K562 (cell line): ENCODE data around the gene CHST7. TPM values are rescaled to one million over a fixed set of nuclear protein-coding genes. Genes with fewer than 3 reads are reported as not detected.

ENCODE experiments used
- BACH1 ChIP-seq: fragments of 200-800 bp; sonication (Bioruptor generic); IDR thresholded peaks from 2 replicates; pipeline ENCODE4 v1.6.1; 2016; ENCODE audit warnings: missing genetic modification characterization, missing compliant biosample characterization
- CHAMP1 ChIP-seq: fragments of 450-650 bp; IDR thresholded peaks from 2 replicates; pipeline ENCODE4 v1.6.1; 2016; ENCODE audit warnings: mild to moderate bottlenecking
- CXXC5 ChIP-seq: fragments of 250-450 bp; sonication (Bioruptor Pico); IDR thresholded peaks from 2 replicates; pipeline ENCODE4 v1.8.0; 2022; ENCODE audit warnings: inconsistent platforms, mild to moderate bottlenecking, moderate library complexity
- E2F3 ChIP-seq: fragments of 250-450 bp; sonication (Bioruptor Pico); IDR thresholded peaks from 2 replicates; pipeline ENCODE4 v1.4.0; 2020; ENCODE audit warnings: mild to moderate bottlenecking
- FOXJ3 ChIP-seq: sonication (generic); formaldehyde crosslinking; IDR thresholded peaks from 2 replicates; pipeline ENCODE4 v1.4.0; 2020; ENCODE audit warnings: mild to moderate bottlenecking, missing genetic modification reagents
- GTF2B ChIP-seq: IDR thresholded peaks from 2 replicates; pipeline ENCODE4 v1.6.1; 2011; ENCODE audit not compliant: insufficient read length; ENCODE audit errors: extremely low read depth
- KAT8 ChIP-seq: fragments of 450-650 bp; IDR thresholded peaks from 2 replicates; pipeline ENCODE4 v1.6.1; 2016; ENCODE audit warnings: low read depth, mild to moderate bottlenecking
- NR4A1 ChIP-seq, 2 experiments: fragments of 250-450 bp in 1 of 2; fragments of 450-650 bp in 1 of 2; sonication (Bioruptor Pico) in 1 of 2; IDR thresholded peaks; 2 replicates each; pipeline versions ENCODE4 v1.4.0 to v1.6.1; 2016 to 2020; ENCODE audit warnings: mild to moderate bottlenecking in 2 of 2, missing compliant biosample characterization in 1 of 2, missing genetic modification characterization in 1 of 2, moderate library complexity in 1 of 2
- SMARCA5 ChIP-seq: fragments of 450-650 bp; IDR thresholded peaks from 2 replicates; pipeline ENCODE4 v1.6.1; 2016
- ZNF274 ChIP-seq: IDR thresholded peaks from 2 replicates; pipeline ENCODE4 v1.6.1; 2011; ENCODE audit warnings: low read depth, mild to moderate bottlenecking, low read length, moderate library complexity, borderline replicate concordance
- ZNF398 ChIP-seq: fragments of 250-450 bp; sonication (Bioruptor Pico); IDR thresholded peaks from 2 replicates; pipeline ENCODE4 v1.8.0; 2021; ENCODE audit warnings: moderate library complexity, mild to moderate bottlenecking, inconsistent platforms
- ZNF445 ChIP-seq: fragments of 250-450 bp; sonication (Bioruptor Pico); IDR thresholded peaks from 2 replicates; pipeline ENCODE4 v1.4.0; 2020; ENCODE audit warnings: low read depth, mild to moderate bottlenecking, moderate library complexity
- ZNF655 ChIP-seq: fragments of 250-450 bp; sonication (Bioruptor Pico); IDR thresholded peaks from 2 replicates; pipeline ENCODE4 v1.5.0; 2021
- ZNF717 ChIP-seq: fragments of 250-450 bp; sonication (Bioruptor Pico); IDR thresholded peaks from 2 replicates; pipeline ENCODE4 v1.5.0; 2021
- polyA plus RNA-seq, 8 experiments: library from polyadenylated mRNA; depleted of rRNA in 4 of 8; stranded (reverse) in 5 of 8; unstranded in 3 of 8; fragments of >200 nt; fragmentation: Nextera tagmentation in 2 of 8; fragmentation: Illumina TruSeq in 1 of 8; extraction: Ambion mirVana in 2 of 8; extraction: Trizol in 1 of 8; gene quantifications; 2 replicates each; pipeline versions ENCODE4 v1.2.1 to v1.2.3, GENCODE V29; 2011 to 2014; ENCODE audit warnings: inconsistent platforms in 1 of 8, missing spikeins in 1 of 8
- total RNA-seq, 7 experiments: library from RNA; depleted of rRNA in 6 of 7; stranded (reverse); fragments of >200 nt in 6 of 7; fragmentation: Illumina TruSeq in 2 of 7; extraction: Trizol in 2 of 7; gene quantifications; 2 replicates each; pipeline versions ENCODE4 v1.2.1 to v1.2.3, GENCODE V29; 2011 to 2021; ENCODE audit warnings: low replicate concordance in 1 of 7
- TF ChIP-seq, protein P1 (sequence below): fragments of 150-350 bp; conservative IDR thresholded peaks from 2 replicates; pipeline ENCODE4 v1.6.1; 2014; ENCODE audit warnings: low read length
- TF ChIP-seq, protein P2 (sequence below): fragments of 450-650 bp; IDR thresholded peaks from 2 replicates; pipeline ENCODE4 v1.6.1; 2016

CHST7 gene
- total and polyA plus RNA-seq, 9 of the 15 experiments (the other 6 are each of a cell fraction or from before 2014, with no cell fraction given): 0.04 to 0.41 (median 0.09) TPM; not detected in 2

- TF ChIP-seq, protein P1, sequence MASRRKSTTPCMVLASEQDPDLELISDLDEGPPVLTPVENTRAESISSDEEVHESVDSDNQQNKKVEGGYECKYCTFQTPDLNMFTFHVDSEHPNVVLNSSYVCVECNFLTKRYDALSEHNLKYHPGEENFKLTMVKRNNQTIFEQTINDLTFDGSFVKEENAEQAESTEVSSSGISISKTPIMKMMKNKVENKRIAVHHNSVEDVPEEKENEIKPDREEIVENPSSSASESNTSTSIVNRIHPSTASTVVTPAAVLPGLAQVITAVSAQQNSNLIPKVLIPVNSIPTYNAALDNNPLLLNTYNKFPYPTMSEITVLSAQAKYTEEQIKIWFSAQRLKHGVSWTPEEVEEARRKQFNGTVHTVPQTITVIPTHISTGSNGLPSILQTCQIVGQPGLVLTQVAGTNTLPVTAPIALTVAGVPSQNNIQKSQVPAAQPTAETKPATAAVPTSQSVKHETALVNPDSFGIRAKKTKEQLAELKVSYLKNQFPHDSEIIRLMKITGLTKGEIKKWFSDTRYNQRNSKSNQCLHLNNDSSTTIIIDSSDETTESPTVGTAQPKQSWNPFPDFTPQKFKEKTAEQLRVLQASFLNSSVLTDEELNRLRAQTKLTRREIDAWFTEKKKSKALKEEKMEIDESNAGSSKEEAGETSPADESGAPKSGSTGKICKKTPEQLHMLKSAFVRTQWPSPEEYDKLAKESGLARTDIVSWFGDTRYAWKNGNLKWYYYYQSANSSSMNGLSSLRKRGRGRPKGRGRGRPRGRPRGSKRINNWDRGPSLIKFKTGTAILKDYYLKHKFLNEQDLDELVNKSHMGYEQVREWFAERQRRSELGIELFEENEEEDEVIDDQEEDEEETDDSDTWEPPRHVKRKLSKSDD: no peak
- no peak for TF ChIP-seq NR4A1 (CRISPR knock-in tag; IDR thresholded peaks at IDR 0.05)
- no peak for TF ChIP-seq NR4A1 (tag; IDR thresholded peaks at IDR 0.05)
- no peak for TF ChIP-seq ZNF398 (CRISPR knock-in tag)
- no peak for TF ChIP-seq KAT8
- no peak for TF ChIP-seq ZNF274
- no peak for TF ChIP-seq FOXJ3
- TF ChIP-seq SMARCA5: 0 out of 2 replicates have a peak, but pooled peaks have one; percentile 37
- TF ChIP-seq, protein P2, sequence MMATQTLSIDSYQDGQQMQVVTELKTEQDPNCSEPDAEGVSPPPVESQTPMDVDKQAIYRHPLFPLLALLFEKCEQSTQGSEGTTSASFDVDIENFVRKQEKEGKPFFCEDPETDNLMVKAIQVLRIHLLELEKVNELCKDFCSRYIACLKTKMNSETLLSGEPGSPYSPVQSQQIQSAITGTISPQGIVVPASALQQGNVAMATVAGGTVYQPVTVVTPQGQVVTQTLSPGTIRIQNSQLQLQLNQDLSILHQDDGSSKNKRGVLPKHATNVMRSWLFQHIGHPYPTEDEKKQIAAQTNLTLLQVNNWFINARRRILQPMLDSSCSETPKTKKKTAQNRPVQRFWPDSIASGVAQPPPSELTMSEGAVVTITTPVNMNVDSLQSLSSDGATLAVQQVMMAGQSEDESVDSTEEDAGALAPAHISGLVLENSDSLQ: peak; percentile 91
- TF ChIP-seq CHAMP1: no peak
- 0 out of 2 replicates have a peak, but pooled peaks have one; percentile 28 for TF ChIP-seq CXXC5 (CRISPR knock-in tag)
- no peak for TF ChIP-seq ZNF717 (CRISPR knock-in tag)
- no peak for TF ChIP-seq E2F3
- no peak for TF ChIP-seq GTF2B
- TF ChIP-seq ZNF445 (CRISPR knock-in tag): no peak
- TF ChIP-seq ZNF655: no peak
- no peak for TF ChIP-seq BACH1 (tag)
These were observed 28.2 kb upstream of the CHST7 start, which contains the start of gene ZNF674 (continued) for GRCh38 chrX:46545111-46546005.
